Endothelial cell of umbilical vein (primary cell): Measurements from ENCODE around the gene FAM120A. TPM values are rescaled to one million over a fixed set of nuclear protein-coding genes. Genes with fewer than 3 reads are reported as not detected.

Experiments used
- BruUV-seq: library from RNA; stranded (reverse); fragments of 400-500 nt; replicated peaks from 2 replicates; lab custom pipeline; 2021; lab: Mats Ljungman, UMichigan
- CTCF ChIA-PET: fragments of 300-600, 350-600 bp; sonication (Branson Sonifier 250); formaldehyde crosslinking; loops from one replicate; lab custom pipeline; 2021; ENCODE audit warnings: antibody characterized with exemption, inconsistent platforms; lab: Charles Lee
- POLR2A ChIA-PET: fragments of 300-600, 350-600 bp; sonication (Branson Sonifier 250); formaldehyde crosslinking; loops from one replicate; lab custom pipeline; 2021; ENCODE audit warnings: antibody characterized with exemption, inconsistent platforms; lab: Charles Lee
- DNase-seq: peaks from one replicate; pipeline ENCODE4 v3.0.0-alpha.2; 2011; ENCODE audit warnings: low read depth, low spot score
- FAIRE-seq: peaks from 2 replicates; lab custom pipeline; 2011; peaks lifted over from hg19 to GRCh38; lab: Jason Lieb, UNC
- H2AFZ ChIP-seq: 2 replicates; pipeline ENCODE4 v1.6.0; 2012; ENCODE audit warnings: low read depth, low read length, control low read depth, inconsistent platforms
- H3K27ac ChIP-seq: 2 replicates; pipeline ENCODE4 v1.5.1; 2011; ENCODE audit warnings: low read depth, mild to moderate bottlenecking, control low read depth, low read length, moderate library complexity; ENCODE audit not compliant: insufficient read depth
- H3K27me3 ChIP-seq, 2 experiments: 2 replicates each; pipeline versions ENCODE4 v1.6.0 to v1.6.1; 2011; ENCODE audit warnings: low read length in 2 of 2, mixed read lengths in 1 of 2; ENCODE audit not compliant: control insufficient read depth in 2 of 2, insufficient read depth in 2 of 2
- H3K36me3 ChIP-seq, 2 experiments: 2 replicates in 1 of 2; 3 replicates in 1 of 2; pipeline ENCODE4 v1.5.1; 2011; ENCODE audit warnings: low read length in 2 of 2, mild to moderate bottlenecking in 1 of 2, moderate library complexity in 1 of 2; ENCODE audit not compliant: control insufficient read depth in 2 of 2, insufficient read depth in 2 of 2; ENCODE audit errors: extremely low read depth in 1 of 2
- H3K4me1 ChIP-seq: 3 replicates; pipeline ENCODE4 v1.5.1; 2011; ENCODE audit warnings: mild to moderate bottlenecking, low read length; ENCODE audit not compliant: control insufficient read depth, insufficient read depth; ENCODE audit errors: extremely low read depth
- H3K4me2 ChIP-seq: 2 replicates; pipeline ENCODE4 v1.6.1; 2011; ENCODE audit warnings: low read length, control low read depth, mixed read lengths; ENCODE audit not compliant: insufficient read depth
- H3K4me3 ChIP-seq, 3 experiments: fragments of 200-600 bp in 1 of 3; sonication (generic), shearing (Covaris generic) in 1 of 3; replicated peaks in 1 of 3; 2 replicates each; pipeline ENCODE4 v1.5.1; 2011 to 2016; ENCODE audit warnings: control low read depth in 3 of 3, low read length in 3 of 3, mild to moderate bottlenecking in 2 of 3, inconsistent platforms in 1 of 3, low read depth in 1 of 3, moderate library complexity in 1 of 3; ENCODE audit not compliant: insufficient read depth in 1 of 3
- H3K79me2 ChIP-seq: 2 replicates; pipeline ENCODE4 v1.6.0; 2012; ENCODE audit warnings: low read length, inconsistent platforms; ENCODE audit not compliant: control insufficient read depth, insufficient read depth
- H3K9ac ChIP-seq: replicated peaks from 2 replicates; pipeline ENCODE3; 2011; ENCODE audit warnings: low read length, control low read depth; ENCODE audit not compliant: insufficient read depth; ENCODE audit errors: extremely low read depth
- H3K9me1 ChIP-seq: replicated peaks from 3 replicates; pipeline ENCODE4 v1.6.0; 2011; ENCODE audit warnings: mild to moderate bottlenecking, low read length; ENCODE audit not compliant: control insufficient read depth, insufficient read depth; ENCODE audit errors: extremely low read depth
- H3K9me3 ChIP-seq: replicated peaks from 2 replicates; pipeline ENCODE4 v1.5.1; 2012; ENCODE audit warnings: low read length, inconsistent platforms; ENCODE audit not compliant: control insufficient read depth, insufficient read depth
- H4K20me1 ChIP-seq: replicated peaks from 2 replicates; pipeline ENCODE3; 2011; ENCODE audit warnings: mild to moderate bottlenecking, low read length; ENCODE audit not compliant: control insufficient read depth, insufficient read depth; ENCODE audit errors: extremely low read depth
- CTCF ChIP-seq, 2 donors: IDR thresholded peaks; 1 replicate in 1 of 2; 2 replicates in 1 of 2; pipeline ENCODE4 v1.5.1; 2011; ENCODE audit warnings: low read length in 2 of 2, mild to moderate bottlenecking in 2 of 2, moderate library complexity in 2 of 2, control low read depth in 1 of 2, inconsistent platforms in 1 of 2, low read depth in 1 of 2; ENCODE audit not compliant: insufficient read depth in 1 of 2; ENCODE audit errors: extremely low read depth in 1 of 2
- EZH2 ChIP-seq: IDR thresholded peaks from 2 replicates; pipeline ENCODE4 v1.6.1; 2012; ENCODE audit warnings: borderline replicate concordance, low read depth, mild to moderate bottlenecking, moderate library complexity, low read length, inconsistent platforms; ENCODE audit not compliant: severe bottlenecking
- FOS ChIP-seq: IDR thresholded peaks from 2 replicates; pipeline ENCODE4 v1.6.1; 2011; ENCODE audit warnings: mild to moderate bottlenecking, low read length, moderate library complexity, borderline replicate concordance; ENCODE audit not compliant: insufficient read depth
- GATA2 ChIP-seq: IDR thresholded peaks from 2 replicates; pipeline ENCODE4 v1.7.0; 2011; ENCODE audit warnings: low read depth, mild to moderate bottlenecking, moderate library complexity, mixed read lengths, low read length; ENCODE audit not compliant: insufficient read length, insufficient read depth
- JUN ChIP-seq: IDR thresholded peaks from 2 replicates; pipeline ENCODE4 v1.6.1; 2011; ENCODE audit warnings: borderline replicate concordance, low read depth; ENCODE audit not compliant: insufficient read length, insufficient read depth
- MAX ChIP-seq: IDR thresholded peaks from 2 replicates; pipeline ENCODE4 v1.6.1; 2011; ENCODE audit not compliant: insufficient read depth, insufficient read length
- MYC ChIP-seq: IDR thresholded peaks from one replicate; pipeline ENCODE4 v1.6.1; 2011; ENCODE audit warnings: mild to moderate bottlenecking, low read depth, low read length
- POLR2A ChIP-seq: IDR thresholded peaks from 2 replicates; pipeline ENCODE4 v1.6.1; 2012; ENCODE audit warnings: low read depth, mild to moderate bottlenecking, control low read depth, low read length
- POLR2AphosphoS5 ChIP-seq: IDR thresholded peaks from 2 replicates; pipeline ENCODE4 v1.6.1; 2012; ENCODE audit warnings: low read depth, mild to moderate bottlenecking, control low read depth, low read length, moderate library complexity; ENCODE audit not compliant: insufficient read depth
- dilution Hi-C: fragments of 300-500 bp; cut with MboI; formaldehyde crosslinking; loops from one replicate; pipeline ENCODE4 v1.15.0; 2019; ENCODE audit warnings: low sequenced_read_pairs; ENCODE audit not compliant: extremely low pct_ligation_motif_present
- intact Hi-C: fragments of 100-400 bp; cut with micrococcal nuclease; formaldehyde crosslinking; loops from one replicate; pipeline ENCODE4 v1.10.0; 2022
- polyA plus RNA-seq, 4 experiments: library from polyadenylated mRNA; depleted of rRNA in 3 of 4; stranded (reverse) in 3 of 4; unstranded in 1 of 4; fragments of >200 nt; gene quantifications; 2 replicates each; pipeline versions ENCODE4 v1.2.1 to v1.2.3, GENCODE V29; 2011 to 2012; ENCODE audit warnings: missing spikeins in 1 of 4
- total RNA-seq: library from RNA; stranded (reverse); gene quantifications from 2 replicates; pipeline ENCODE4 v1.2.3, GENCODE V29; 2021

FAM120A gene
- total and polyA plus RNA-seq, 2 donors (not counting 3 experiments of a cell fraction or from before 2014, with no cell fraction given): 66.8 to 126 TPM

DNA sequence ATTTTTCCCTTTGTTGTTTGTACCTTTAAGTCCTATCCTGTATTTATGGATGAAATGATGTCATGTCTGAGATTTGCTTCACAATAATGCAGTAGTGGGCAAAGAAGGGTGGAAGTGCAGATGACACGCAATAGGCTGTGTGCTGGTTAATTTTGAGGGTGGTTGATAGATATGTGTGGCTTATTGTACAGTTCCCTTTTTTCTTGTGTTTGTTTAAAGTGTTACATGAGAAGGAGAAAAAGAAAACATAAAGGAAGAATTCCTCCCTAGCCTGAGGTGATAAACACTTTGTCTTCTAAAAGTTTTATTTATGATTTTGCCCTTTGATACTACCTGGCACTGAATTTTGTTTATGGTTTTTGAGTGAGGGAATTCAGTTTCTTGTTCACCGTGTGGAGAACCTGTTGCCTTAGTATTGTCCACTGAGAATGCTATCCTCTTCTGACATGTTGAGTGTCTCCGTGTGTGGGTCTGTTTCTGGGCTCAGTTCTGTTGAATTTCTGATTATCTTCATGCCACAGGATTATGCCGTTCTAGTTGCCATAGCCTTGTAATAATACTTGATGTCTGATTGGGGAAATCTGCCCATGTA is 54.2 kb downstream of the FAM120A start:
- H3K9ac ChIP-seq: no peak overlapping the region
- H3K4me3 ChIP-seq: no peak overlapping the region
- dilution Hi-C loops (no loop called here), intact Hi-C loops (no loop called here)
- BruUV-seq: no TSS peak
- peaks cover 8% of the 10 kb centered on the region for H3K4me1 ChIP-seq
- POLR2A ChIA-PET: interaction anchor here (0.7 kb wide), 1 partner anchor 19 kb away, joined by 3 read pairs; no protein-coding TSS in a partner anchor
- no peaks in the 10 kb centered on the region for H3K9me3 ChIP-seq
- H2AFZ ChIP-seq: no peak overlapping the region
- DNase-seq (no peak), FAIRE-seq (no peak)
- no peak for TF ChIP-seq MAX
- TF ChIP-seq POLR2AphosphoS5: no peak
- TF ChIP-seq EZH2: no peak
- no peak for TF ChIP-seq POLR2A
- no peak for TF ChIP-seq GATA2
- no peak for TF ChIP-seq FOS
- no peak for TF ChIP-seq JUN
- TF ChIP-seq MYC: no peak
- no peak for TF ChIP-seq CTCF (IDR thresholded peaks at IDR 0.05; ENCODE audit: extremely low read depth in 1 of 2, insufficient read depth in 1 of 2, low read depth in 1 of 2, low read length in 2 of 2)
- no peaks in the 10 kb centered on the region for H3K27me3 ChIP-seq
- no peak overlapping the region for H3K27ac ChIP-seq
- H4K20me1 ChIP-seq: no peaks in the 10 kb centered on the region
- H3K79me2 ChIP-seq: peaks cover 80% of the 10 kb centered on the region
- no peaks in the 10 kb centered on the region for H3K9me1 ChIP-seq
- CTCF ChIA-PET: no interaction called here
- no peak overlapping the region for H3K4me2 ChIP-seq
- H3K36me3 ChIP-seq: peaks cover 1 to 8% of the 10 kb centered on the region in 2 experiments
